Esophagus squamous epithelium (tissue), 5 donors: Measurements from ENCODE around the gene LTBP1. TPM values are rescaled to one million over a fixed set of nuclear protein-coding genes. Genes with fewer than 3 reads are reported as not detected.

Experiments used
- DNase-seq: peaks from one replicate; lab custom pipeline; 2025; lab: John Stamatoyannopoulos, UW
- H3K27ac ChIP-seq, 4 donors: fragments of 200-600 bp; sonication (generic); one replicate each; pipeline ENCODE4 v1.5.1; 2016 to 2019; ENCODE audit warnings: mild to moderate bottlenecking in 1 of 4
- H3K27me3 ChIP-seq, 4 donors: fragments of 200-600 bp; sonication (generic); 1 replicate in 3 of 4; 2 replicates in 1 of 4; pipeline versions ENCODE4 v1.5.1 to v1.6.0; 2017 to 2021; ENCODE audit warnings: antibody characterized with exemption in 1 of 4
- H3K36me3 ChIP-seq, 3 donors: fragments of 200-600 bp; sonication (generic); one replicate each; pipeline ENCODE4 v1.5.1; 2016 to 2019
- H3K4me1 ChIP-seq, 3 donors: fragments of 200-600 bp; sonication (generic); one replicate each; pipeline ENCODE4 v1.5.1; 2017 to 2019
- H3K4me3 ChIP-seq, 4 donors: fragments of 200-600 bp; sonication (generic); 1 replicate in 3 of 4; 2 replicates in 1 of 4; pipeline ENCODE4 v1.5.1; 2016 to 2019; ENCODE audit warnings: mild to moderate bottlenecking in 2 of 4, moderate library complexity in 1 of 4
- H3K9me3 ChIP-seq, 3 donors: fragments of 200-600 bp; sonication (generic); one replicate each; pipeline ENCODE4 v1.5.1; 2016 to 2019
- CTCF ChIP-seq, 6 experiments: fragments of 450-650 bp in 4 of 6; fragments of 200-600 bp in 2 of 6; sonication (generic) in 2 of 6; IDR thresholded peaks; one replicate each; pipeline ENCODE4 v1.5.1; 2016 to 2019; ENCODE audit warnings: antibody characterized with exemption in 6 of 6, mild to moderate bottlenecking in 4 of 6, moderate library complexity in 4 of 6
- POLR2A ChIP-seq, 4 donors: fragments of 450-650 bp; IDR thresholded peaks; one replicate each; pipeline ENCODE4 v1.6.1; 2017; ENCODE audit warnings: antibody characterized with exemption in 4 of 4, mild to moderate bottlenecking in 4 of 4, moderate library complexity in 3 of 4
- WGBS, 2 donors: methylation state at CpG; one replicate each; pipeline ENCODE4 v1.1.5; 2018; 5-methylcytosine and 5-hydroxymethylcytosine counted together
- intact Hi-C: fragments of 100-400 bp; cut with DNase I; formaldehyde crosslinking; loops from one replicate; pipeline ENCODE4 v1.15.0; 2022
- total RNA-seq, 4 donors: library from RNA; depleted of rRNA; stranded (reverse); fragments of >200 nt; gene quantifications; one replicate each; pipeline ENCODE4 v1.1.0, GENCODE V29; 2016
- donor health status: DM: yes; HTN: yes; CAD: no.

The LTBP1 gene
- total RNA-seq, 4 donors from 2014 or later: 5.5 to 69.4 (median 32.6) TPM

- Histone ChIP-seq H3K27ac (peak overlapping the region in 1 of 4 donors; percentile 1), H3K4me3 (no peak overlapping the region), H3K27me3 (no peaks in the 10 kb centered on the region), H3K36me3 (no peaks in the 10 kb centered on the region), H3K9me3 (no peaks in the 10 kb centered on the region), H3K4me1 (peaks cover 0 to 33% (median 9%) of the 10 kb centered on the region in 3 donors)
- intact Hi-C loops: no loop called here
- no peak for DNase-seq
- TF ChIP-seq CTCF (IDR thresholded peaks at IDR 0.05): no peak
- TF ChIP-seq POLR2A (IDR thresholded peaks at IDR 0.05): no peak
- WGBS, 2 donors: 69 to 84% methylated on average over 5 of the region's 5 CpGs
These were observed 370.7 kb downstream of the LTBP1 start for GRCh38 chr2:33317369-33318007.

DNA sequence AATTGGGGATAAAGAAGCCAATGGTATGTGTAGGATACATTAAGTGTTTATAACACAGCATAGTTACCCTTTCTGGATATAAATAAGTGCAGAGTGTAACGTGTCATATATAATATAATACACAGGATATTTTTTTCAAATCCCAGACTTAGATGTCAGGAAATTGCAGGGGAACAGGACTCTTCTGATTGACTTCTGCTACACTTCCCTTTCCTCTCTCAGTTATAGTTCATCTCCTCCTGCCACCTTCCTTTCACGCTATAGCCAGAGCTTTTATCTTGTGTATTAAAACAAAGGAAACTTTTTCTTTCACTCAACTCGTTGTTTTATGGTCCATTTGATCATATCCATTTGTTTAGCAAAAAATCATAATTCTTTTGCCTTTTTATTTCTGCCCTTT lies 371.7 kb downstream of the LTBP1 start:
- DNase-seq: no peak
- 69 to 78% methylated on average over 3 of the region's 3 CpGs for WGBS, 2 donors

GRCh38 chr2:33320573-33320972 lies 373.8 kb downstream of the LTBP1 start:
- H3K9me3 ChIP-seq: no peaks in the 10 kb centered on the region
- no peaks in the 10 kb centered on the region for H3K27me3 ChIP-seq
- peaks cover 0 to 38% (median 11%) of the 10 kb centered on the region in 3 donors for H3K4me1 ChIP-seq
- peak overlapping the region in 1 of 4 donors; percentile 54 for H3K27ac ChIP-seq
- intact Hi-C loops: no loop called here
- no peak for DNase-seq
- TF ChIP-seq CTCF (IDR thresholded peaks at IDR 0.05) (no peak), POLR2A (IDR thresholded peaks at IDR 0.05) (no peak)
- 74 to 78% methylated on average over 3 of the region's 3 CpGs for WGBS, 2 donors
- no peaks in the 10 kb centered on the region for H3K36me3 ChIP-seq
- no peak overlapping the region for H3K4me3 ChIP-seq

More for the DNA sequence above, 371.7 kb downstream of the LTBP1 start:
- H3K4me3 ChIP-seq: no peak overlapping the region
- no peaks in the 10 kb centered on the region for H3K9me3 ChIP-seq
- H3K27ac ChIP-seq: no peak overlapping the region
- intact Hi-C loops: no loop called here
- peaks cover 0 to 38% (median 11%) of the 10 kb centered on the region in 3 donors for H3K4me1 ChIP-seq
- H3K27me3 ChIP-seq: no peaks in the 10 kb centered on the region
- H3K36me3 ChIP-seq: no peaks in the 10 kb centered on the region
- TF ChIP-seq CTCF (IDR thresholded peaks at IDR 0.05) (no peak), POLR2A (IDR thresholded peaks at IDR 0.05) (no peak)

DNA sequence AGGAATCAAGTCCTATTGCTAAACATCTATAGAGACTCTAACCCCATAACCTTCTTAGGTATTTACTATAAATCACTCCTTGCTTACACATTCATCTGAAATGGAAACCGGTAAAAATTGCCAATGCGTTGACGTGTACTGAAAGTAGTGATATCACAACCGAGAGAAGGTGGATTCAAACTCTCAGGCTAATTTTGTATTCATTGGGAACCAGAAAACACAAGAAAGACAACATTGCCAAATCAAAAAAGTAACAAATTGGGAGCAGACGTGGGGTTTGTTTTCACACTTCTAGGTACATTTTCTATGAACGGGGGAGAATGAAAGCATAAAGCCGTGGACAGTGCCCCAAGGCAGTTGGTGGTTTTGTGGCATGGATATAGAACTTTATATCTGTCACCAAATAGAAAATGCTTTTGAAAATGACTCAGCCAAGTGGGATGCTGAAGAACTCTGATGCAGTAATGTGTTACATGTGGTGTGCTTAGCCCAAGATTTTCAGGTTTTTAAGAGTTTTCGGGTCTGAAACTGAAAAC lies 374.6 kb downstream of the LTBP1 start:
- H3K27me3 ChIP-seq: no peaks in the 10 kb centered on the region
- no peaks in the 10 kb centered on the region for H3K36me3 ChIP-seq
- no peak for DNase-seq
- intact Hi-C loops: no loop called here
- TF ChIP-seq CTCF (IDR thresholded peaks at IDR 0.05) (no peak), POLR2A (IDR thresholded peaks at IDR 0.05) (no peak)
- H3K27ac ChIP-seq: peak overlapping the region in 2 of 4 donors; percentile 32 to 54
- H3K4me1 ChIP-seq: peaks cover 0 to 38% (median 11%) of the 10 kb centered on the region in 3 donors
- H3K9me3 ChIP-seq: no peaks in the 10 kb centered on the region
- 61 to 66% methylated on average over 8 of the region's 8 CpGs for WGBS, 2 donors
- H3K4me3 ChIP-seq: no peak overlapping the region

DNA sequence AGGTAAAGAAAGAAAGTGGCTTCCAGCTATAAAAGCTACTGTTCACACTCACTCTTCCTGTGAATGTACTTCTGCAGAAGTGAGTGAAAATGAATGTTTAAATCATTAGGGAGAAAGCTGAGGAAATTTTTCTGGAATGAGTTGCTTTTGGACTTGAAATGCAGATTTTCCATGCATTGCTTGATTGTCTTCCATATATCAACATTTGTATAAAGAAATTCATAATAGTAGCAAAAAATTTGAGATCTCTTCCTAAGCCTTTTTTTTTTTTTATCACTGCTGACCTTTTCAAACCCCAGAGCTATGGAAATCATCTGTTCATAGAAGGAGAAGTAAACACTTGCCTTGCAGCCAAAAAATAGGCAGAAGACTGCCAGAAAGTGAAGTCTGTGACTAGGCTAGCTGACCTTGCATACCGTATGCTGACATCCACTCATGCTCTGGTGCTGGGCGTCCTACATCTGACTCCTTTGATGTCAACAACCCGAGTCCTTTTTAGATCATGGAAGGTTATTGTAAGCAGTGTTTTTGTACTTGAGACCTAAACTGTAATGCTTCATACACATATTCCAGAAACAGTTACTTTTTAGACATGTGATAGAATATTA lies 375.2 kb downstream of the LTBP1 start:
- no peak for DNase-seq
- Histone ChIP-seq H3K27me3 (no peaks in the 10 kb centered on the region), H3K4me1 (peaks cover 0 to 32% (median 11%) of the 10 kb centered on the region in 3 donors), H3K4me3 (no peak overlapping the region), H3K36me3 (no peaks in the 10 kb centered on the region), H3K27ac (peak overlapping the region in 3 of 4 donors; percentile 32 to 54 (median 32)), H3K9me3 (no peaks in the 10 kb centered on the region)
- no peak for TF ChIP-seq POLR2A (IDR thresholded peaks at IDR 0.05)
- no peak for TF ChIP-seq CTCF (IDR thresholded peaks at IDR 0.05)
- 37 to 50% methylated on average over 3 of the region's 3 CpGs for WGBS, 2 donors
- intact Hi-C loops: no loop called here
